LNCAP (cell line): ENCODE data around the gene PTPRE.

Experiments
- CTCF ChIP-seq: fragments of 450-650 bp; IDR thresholded peaks from 2 replicates; pipeline ENCODE4 v1.5.1; 2017; ENCODE audit warnings: mild to moderate bottlenecking

PTPRE gene

GRCh38 chr10:127884501-127884900, 22.4 kb upstream of the PTPRE start:
- TF ChIP-seq CTCF: no peak

GRCh38 chr10:127886371-127887051, 20.4 kb upstream of the PTPRE start:
- TF ChIP-seq CTCF: no peak

DNA sequence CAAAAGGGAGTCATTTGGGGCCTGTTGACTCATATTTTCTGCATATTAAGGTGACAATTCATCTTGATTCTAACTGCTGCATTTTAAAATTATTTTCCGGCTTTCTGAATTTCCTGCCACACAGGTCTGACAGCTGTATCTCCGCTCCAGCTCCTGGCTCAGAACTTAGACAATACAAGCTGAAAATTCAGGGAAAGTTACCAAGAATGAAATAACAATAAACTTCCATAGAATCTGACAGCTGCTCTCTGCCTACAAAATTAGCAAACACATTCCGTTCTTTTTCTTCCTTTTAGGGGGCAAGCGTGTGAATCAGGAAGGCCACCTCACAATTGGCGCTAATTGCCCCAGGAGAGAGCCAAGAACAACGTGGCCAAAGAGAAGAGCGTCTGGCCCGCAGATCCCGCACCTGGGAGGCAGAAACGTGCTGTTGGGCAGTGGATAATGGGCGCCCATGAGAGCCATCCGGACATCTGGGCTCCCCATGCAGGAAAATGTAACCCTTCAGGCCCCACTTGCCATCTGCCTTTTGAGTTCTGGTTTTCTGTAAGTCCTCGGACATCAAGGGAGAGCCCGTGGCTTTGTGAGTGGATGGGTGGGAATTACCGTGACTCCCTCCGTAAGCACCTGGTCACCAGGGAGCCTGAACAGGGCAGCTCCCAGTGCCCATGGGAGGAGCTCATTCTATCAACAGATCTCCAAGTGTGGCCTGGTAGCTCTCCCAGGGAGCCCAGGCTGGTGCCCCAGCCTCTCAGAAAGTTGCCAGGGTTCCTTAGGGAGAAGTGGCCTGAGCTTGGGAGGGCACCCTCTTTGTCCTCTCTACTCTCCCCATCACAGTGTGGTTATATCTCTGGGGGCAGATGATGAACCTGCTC, 19.1 kb upstream of the PTPRE start:
- no peak for TF ChIP-seq CTCF

GRCh38 chr10:127888521-127889312, 18.2 kb upstream of the PTPRE start:
- no peak for TF ChIP-seq CTCF

GRCh38 chr10:127889605-127890195, 17.2 kb upstream of the PTPRE start:
- no peak for TF ChIP-seq CTCF

DNA sequence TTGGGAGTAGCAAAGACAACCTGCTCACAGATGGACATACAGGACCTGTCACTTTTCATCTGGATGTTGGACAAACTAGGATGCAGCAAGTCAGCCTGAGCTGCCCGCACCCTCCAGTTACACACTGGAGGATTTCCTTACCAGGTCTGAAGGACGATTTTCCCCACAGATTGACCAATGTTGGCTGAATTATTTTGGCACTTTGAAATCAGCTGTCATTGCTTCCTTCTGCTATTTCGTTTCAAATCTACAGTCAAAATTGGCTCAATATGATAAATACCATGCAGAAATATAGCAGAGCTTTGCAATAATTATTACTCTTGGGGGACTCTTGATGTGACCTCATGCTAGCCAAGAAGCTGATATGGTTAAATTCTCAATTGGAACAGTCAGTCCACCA, 16.7 kb upstream of the PTPRE start:
- no peak for TF ChIP-seq CTCF

GRCh38 chr10:127890832-127891334, 16.0 kb upstream of the PTPRE start:
- no peak for TF ChIP-seq CTCF
